Activated gamma-delta T cell treated with anti-CD3 and anti-CD28 coated beads, Interleukin-2, amount 50 U/mL, for 16 hours (primary cell): ENCODE data around the gene PANK3.
"Not testable (repeated sequence)": the region's sequence is repeated elsewhere in the genome, so short reads cannot be mapped to it uniquely, and the experiment has no call there.

ENCODE experiments used
- DNase-seq: peaks from one replicate; pipeline ENCODE4 v3.0.0-alpha.2; 2020; ENCODE audit warnings: low read depth

The PANK3 gene

DNA sequence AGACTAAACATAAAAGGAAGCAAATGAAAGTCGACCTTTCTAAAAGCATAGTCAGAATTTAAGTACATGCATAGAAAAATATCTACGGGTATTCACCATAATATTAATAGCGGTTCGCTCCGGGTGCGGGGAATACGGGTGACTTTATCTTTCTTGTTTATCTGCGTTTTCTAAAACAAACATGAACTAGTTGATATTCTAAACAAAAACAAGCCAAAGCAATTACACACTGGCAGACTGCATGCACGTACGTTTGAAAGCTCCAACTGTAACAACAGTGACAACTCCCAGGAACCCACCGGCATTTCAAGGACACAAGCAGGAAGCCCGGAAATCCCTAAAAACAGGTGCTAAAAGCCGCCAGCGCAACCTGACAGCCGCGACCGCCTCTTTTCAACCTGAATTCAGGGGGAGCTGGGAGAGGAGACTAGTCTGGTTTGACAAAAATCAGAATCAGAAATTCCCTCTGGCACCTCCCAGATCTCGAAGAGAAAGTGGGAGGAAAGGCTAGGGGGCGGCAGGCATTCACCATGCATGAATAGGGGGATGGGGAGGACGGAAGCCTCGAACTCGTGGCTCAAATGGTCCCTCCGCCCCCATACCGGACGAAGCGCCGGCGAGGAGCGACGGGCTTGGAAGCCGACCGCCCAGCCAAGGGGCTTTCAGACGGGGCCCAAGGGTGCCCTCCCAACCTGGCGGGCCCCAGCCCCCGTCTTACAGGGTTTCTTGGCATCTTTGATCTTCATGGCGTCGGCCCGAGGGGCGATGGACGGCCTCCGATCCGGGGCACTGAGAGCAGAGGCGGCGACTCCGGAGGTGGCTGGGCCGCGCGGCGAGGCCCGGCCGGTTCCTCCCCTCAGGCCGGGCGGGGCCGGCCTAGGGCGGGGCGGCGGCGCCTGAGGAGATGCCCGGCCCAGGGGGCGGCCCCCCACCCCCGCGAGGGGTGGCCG is at the start of gene PANK3:
Gene PANK3 (minus strand): TSS at position 831 of the 950 bp plus-strand sequence. CDS start 85 bp downstream, at position 746.
- no peak for DNase-seq

DNA sequence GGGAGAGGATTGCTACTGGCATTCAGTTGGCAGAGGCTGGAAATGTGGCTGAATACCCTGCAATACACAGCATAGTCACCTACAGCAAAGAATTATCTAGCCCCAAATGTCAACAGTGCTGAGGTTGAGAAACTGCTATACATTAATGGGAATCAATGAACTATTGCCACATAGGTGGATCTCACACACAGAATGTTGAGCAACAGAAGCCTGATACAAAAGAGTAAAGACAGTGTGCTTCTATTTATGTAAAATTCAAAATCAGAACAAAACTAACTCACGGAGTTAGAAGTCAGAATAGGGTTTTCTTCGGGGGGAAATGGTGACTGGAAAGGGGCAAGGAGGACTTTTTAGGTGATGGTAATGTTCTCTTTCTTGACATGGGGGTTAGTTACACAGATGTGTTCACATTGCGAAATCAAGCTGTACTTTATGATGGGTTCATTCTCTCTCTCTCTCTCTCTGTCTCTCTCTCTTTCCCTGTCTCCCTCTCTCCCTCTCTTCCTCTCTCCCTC is 45.7 kb upstream of the PANK3 start:
- no peak for DNase-seq

DNA sequence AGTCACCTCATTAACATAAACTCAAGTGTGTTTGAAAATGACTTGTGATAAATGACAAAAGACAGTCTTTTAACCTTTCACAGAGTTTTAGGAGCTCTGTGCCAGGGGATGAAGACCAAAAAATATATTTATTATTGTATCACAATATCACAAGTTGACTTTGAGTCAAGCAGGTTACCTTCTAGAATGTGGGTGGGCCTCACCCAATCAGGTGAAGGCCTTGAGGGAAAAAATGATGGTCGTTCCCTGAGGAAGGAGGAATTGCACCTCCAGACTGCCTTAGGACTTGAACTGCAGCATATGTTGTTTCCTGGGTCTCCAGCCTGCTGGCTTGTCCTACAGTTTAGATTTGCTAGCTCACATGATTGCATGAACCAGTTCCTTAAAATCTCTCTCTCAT is 41.6 kb upstream of the PANK3 start:
- DNase-seq = no peak

DNA sequence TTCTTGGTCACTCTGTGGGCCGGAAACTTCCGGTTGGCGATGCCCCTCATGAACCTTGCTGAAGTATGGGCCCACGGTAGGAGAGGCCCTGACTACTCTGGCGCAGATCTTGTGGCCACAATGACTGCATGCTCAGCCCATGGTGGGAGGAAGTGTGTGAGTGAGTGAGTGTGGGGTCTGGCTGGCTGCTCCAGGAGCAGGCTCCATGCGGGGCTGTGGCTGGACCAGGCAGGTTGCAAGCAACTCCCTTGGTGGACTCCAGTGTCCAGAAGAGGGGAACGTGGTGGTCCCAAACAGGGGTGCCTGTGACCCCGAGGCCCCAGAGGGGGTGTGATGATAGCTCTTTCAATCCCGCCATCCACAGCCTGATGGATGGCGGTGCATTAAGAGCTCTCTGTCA is 35.5 kb upstream of the PANK3 start:
- DNase-seq = no peak

DNA sequence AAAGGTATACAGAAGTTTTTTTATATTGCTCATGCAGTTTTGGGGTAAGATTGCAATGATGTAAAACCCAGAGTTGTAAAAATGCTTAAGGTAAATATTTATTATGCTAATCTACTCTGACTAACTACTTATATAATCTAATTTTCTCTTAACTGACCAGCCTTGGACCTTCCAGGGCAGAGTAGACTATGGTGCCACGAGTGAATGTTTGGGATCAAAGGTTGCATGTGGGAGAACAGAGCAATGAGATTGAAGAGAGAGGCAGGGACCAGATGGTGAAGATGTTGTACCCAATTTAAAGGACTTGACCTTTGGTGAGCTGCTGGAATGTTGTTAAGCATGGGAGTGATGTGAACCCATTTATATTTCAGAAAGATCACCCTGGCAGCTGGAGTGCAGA is 34.8 kb upstream of the PANK3 start:
- no peak for DNase-seq

DNA sequence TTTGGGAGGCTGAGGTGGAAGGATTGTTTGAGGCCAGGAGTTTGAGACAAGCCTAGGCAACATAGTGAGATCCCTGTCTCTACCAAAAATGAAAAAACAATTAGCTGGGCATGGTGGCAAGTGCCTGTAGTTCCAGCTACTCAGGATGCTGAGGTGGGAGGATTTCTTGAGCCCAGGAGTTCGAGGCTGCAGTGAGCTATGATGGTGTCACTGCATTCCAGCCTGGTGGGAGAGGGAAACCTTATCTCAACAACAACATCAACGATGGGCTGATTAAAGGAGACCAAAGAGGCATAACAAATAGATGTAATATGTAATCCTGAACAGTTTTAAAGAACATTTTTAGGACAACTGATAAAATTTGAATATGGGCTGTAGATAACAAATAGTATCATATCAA is 34.2 kb upstream of the PANK3 start:
- DNase-seq = no peak

DNA sequence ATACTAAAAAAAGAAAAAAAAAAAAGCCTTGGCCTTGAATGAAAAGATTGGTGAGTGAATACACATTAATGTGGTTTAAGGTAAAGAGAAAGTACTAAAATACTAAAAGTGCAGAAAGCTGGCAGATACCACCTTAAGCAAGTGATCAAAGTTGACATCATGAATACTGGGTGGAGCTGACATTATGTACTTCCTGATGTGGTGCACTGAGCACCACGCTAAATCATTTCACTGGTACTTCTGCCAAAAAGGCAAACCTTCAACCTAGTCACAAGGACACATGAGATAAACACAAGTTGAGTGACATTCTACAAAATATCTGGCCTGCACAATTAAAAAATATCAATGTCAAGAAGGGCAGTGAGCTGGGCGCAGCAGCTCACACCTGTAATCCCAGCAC is 33.8 kb upstream of the PANK3 start:
- DNase-seq = no peak

DNA sequence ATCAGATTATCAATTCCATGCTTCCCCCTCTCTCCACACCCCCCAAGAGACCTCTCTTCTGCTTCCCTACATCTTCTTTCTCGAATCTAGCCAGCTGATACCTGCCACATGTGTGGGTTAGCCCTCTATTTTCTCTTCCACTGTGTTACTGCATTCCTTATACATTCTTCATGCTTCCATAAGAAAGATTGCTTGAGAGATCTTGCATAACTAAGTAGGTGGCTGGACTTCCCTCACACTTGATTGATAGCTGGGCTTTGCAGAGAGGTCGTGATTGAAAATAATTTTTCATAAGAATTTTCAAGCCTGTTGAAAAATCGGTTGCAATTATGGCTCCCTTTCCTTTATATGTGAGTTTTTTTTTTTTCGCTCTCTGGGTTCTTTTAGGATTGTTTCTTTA is 33.0 kb upstream of the PANK3 start:
- no peak for DNase-seq

DNA sequence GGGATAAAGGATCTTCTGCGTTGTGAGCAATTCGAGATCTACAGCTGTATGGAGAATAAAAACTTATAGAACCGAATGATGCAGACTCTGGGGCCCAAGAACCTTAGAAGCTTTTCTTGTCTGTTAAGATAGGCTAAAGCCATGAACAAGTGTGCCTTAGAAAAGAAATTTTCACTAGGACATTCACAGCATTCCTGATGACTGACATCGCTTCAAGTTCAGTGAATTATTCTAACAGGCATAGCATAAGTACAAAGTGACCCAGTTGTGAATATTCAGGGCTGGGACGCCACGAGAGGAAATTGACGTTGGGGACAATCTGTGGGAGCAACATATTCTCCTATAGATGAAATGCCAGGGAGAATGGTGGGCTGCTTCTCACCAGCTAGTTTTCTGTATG is 32.0 kb upstream of the PANK3 start:
- no peak for DNase-seq

DNA sequence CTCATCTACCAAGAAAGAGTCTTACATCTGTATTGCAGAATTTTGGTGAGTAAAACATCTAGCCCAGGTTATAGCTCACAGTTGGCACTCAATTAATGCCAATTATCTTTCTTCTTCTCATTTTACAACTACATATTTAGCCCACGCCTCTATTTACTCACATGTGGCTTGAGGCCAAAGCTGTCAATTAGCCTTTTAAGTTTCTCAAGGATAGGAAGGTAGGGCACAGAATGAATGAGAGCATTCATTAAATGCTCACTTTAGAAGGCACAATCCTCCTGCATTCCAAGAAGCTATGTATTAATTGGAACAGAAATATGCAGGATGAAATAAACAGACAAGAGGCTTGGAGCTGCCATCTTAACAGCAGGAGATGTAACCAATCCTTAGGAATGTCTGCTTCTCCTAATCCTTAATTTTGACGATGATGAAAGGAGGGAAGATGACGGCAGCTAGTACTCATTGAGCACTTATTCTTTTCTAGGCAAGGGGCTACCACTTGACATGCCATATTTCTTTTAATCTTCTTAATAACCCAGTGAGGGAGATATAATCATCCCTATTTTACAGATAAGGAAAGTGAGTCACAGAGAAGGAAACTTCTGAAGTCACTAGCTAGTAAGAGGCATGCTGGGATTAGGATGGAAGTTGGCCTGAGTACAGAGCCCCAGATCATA is 30.8 kb upstream of the PANK3 start:
- DNase-seq = no peak

DNA sequence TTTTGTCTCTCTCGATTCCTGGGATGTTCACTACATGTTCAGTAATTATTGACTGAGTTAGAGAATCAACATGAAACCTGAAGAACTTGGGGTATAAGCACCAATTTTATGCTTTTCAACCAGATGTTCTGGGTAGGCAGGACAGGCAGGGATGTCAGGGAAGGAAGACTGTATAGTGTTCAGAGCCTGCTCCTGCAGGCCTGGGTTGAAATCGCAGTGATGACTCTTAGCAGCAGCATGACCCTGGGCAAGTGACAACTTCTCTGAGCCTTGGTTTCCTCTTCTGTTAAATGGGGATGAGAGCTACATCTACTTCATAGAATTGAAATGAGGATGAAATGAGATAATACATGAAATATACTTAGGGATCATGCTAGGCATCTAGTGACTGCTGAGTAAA is 29.7 kb upstream of the PANK3 start:
- no peak for DNase-seq

DNA sequence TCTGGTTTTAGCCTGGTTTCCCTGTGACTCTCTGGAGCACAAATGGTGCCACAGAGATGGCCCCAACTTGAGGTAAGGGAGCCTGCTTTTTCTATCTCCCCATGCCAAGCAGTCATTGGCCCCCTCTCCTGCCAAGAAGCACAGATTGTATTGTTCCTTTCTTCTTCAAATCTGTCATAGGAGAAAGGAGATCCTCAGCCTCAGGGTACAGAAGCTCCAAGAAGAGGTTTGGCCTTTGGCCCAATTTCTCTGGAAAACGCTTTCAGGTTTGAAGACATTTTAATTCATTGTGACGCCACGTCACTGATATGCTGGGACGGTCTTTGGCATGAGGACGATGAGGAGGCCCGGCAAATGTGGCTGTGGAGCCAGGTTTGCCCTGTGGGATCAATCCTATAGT is 29.2 kb upstream of the PANK3 start:
- no peak for DNase-seq

DNA sequence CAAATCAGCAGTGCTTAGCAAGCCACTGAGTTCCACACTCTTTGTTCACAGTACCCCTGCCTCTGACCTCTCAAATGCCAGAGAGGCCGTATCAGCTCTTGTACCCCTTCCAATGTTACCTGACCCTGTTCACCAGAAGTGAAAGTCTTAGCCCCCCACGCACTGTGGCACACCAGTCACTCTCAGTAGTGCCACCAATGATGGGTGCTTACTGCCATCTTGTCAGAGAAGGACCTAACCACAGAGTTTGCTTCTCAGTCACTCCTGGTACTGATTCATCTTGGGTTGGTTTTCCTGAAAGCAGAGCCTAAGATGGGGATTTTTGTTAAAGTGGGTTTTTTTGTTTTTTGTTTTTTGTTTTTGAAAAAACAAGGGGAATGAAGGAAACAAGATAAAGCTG is 28.8 kb upstream of the PANK3 start:
- no peak for DNase-seq

DNA sequence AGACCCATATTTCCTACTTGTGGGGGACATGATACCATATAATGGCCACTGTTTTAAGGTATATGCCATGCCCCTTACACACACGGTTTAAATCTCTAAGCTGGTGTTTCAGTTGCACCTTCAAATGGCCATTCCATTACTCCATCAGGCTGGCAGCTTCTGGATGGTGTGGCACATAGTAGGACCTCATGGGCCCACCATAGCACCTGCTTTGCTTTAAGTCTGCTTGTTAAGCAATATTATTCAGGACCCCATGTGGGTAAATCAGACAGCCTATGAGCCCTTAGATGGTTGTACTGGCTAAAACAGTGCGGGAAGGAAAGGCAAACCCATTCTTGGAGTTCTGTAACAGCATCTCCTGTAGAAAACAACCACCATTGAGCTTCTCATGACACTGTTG is 27.4 kb upstream of the PANK3 start:
- DNase-seq = no peak

DNA sequence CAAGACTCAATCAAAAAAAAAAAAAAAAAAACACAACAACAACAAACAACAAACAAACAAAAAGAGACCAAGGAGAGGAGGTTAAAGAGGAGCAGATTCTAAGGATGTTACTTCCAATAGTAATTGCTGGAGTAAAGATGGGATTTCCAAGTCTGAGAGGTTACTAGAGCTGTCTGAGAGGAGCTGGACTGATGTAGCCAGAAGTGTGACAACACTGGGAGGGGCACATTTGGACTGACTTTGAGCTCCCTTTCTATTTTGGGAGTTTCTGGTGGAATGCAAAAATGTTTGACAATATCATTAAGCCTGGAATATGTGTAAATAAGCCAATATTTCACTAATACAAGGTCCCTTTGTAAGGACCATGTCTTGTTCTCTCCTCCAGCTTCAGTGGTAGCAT is 25.3 kb upstream of the PANK3 start:
- no peak for DNase-seq

DNA sequence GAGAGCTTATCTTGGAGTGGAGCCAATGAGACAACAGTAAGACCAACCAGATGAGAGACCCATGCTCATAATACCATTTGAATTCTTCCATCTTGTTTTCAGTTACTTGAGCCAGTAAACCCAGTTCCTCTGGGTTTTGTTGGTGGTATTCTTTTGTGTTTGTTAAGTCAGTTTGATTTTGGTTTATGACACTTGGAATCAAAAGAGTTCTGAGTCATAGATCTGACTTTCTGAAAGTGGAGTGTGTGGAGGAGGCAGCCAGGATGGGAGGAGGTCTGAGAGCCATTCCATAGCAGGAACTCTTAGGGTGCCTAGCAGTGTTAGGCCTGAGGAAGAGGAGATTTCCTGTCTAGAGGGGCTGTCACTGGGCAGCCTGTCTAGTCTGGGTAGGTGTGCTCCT is 24.6 kb upstream of the PANK3 start:
- no peak for DNase-seq

DNA sequence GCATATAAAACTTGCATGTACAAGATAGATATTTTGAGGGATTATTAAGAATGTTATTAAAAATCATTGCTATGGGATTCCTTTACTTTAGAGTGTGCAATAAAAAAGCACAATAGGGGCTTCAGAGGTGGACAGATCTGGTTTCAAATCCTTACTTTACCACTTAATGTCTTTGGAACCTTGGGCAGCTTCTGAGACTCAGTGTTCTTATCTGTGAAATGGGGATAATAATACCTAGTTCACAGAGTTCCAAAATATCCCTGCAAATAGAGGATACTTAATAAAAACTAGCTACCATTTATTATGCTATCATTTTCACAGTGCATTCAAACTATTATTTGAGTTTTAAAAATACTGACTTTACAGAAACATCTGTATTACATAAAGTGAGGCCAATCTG is 23.3 kb upstream of the PANK3 start:
- no peak for DNase-seq

DNA sequence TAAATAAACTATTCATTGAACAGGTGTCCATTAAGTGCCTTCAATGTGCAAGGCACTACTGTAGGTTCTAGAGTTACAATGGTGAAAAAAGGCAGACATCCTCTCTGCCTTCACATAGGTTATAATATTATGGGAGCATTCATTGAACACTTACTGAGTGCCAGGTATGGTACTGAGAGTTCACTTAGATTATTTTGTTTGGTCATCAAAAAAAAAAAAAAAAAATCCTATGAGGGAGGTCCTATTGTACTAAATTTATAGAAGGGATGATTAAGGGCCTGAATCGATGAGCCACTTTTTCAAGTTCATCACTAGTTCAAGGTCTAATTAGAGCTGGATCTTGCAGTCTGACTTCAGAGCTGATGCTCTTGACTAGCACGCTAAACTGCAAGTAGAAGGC is 22.8 kb upstream of the PANK3 start:
- no peak for DNase-seq

DNA sequence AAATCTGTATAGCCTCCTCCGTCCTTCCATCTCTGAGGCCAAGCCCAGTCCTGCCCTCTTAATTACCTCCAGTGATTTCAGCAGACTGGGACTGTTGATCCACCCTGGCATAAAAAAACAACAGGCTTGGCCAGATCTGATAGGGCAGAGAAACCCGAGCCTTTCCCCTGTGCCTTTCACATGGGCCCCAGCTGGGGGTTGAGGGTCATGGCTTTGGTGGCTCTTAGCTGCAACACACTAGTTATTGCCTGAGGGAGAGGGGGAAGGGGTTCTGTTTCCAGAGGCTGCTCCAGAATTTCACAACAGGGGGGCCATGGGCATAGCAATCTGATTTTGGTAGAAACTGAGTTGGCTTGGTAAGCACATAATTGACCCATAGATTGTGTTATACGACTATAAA is 21.2 kb upstream of the PANK3 start:
- no peak for DNase-seq

DNA sequence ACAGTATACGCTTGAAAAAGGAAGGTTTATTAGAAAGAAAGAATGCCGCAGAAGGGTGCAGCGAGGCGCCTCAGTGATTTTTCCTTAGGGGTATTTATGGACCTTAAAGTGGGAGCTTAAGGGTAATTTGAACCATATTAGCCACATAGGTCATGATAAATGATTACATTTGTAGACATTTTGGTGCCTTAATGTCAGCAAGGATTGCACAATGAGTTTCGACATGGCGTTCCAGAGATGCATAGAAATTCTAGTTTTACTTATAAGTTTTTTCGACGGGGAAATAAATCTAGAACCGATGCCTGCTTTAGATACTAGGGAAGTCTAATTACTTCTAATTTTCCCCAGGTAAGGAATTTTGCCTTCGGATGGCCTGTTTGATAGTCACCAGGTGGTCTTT is 20.7 kb upstream of the PANK3 start:
- DNase-seq = no peak

DNA sequence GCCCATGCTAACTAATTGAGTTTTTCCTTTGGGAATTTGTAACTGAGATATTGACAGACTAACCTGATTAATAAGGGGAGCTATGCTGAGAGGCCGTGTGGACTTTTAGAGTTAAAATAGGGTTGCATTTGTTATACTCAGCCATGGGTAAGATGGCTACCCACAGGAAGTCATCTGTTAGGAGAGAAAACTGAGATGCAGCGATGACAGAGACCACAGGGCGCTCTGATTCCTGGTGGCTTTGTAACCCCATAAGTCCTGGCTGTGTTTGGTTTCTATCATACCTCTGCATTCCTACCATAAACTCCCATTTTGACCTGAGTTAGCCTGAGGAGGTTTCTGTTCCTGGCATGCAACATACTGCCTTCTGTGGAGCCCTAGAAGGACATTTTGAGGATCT is 19.5 kb upstream of the PANK3 start:
- DNase-seq = no peak

DNA sequence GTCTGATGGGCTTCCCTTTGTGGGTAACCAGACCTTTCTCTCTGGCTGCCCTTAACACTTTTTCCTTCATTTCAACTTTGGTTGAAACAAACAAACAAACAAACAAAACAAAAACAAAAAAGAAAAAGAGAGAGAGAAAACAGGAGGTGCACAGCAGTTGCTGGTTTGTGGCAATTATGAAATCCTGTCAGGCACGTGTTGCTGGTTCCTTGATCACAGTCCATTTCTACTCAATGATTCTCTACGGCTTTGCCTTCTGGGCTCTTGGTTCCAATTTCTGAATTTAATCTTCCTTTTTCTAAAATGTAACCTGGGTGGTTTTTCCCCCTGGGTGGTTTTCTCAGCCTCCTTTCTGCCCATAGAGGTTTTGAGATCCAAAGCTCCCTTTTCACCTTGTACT is 17.8 kb upstream of the PANK3 start:
- no peak for DNase-seq

DNA sequence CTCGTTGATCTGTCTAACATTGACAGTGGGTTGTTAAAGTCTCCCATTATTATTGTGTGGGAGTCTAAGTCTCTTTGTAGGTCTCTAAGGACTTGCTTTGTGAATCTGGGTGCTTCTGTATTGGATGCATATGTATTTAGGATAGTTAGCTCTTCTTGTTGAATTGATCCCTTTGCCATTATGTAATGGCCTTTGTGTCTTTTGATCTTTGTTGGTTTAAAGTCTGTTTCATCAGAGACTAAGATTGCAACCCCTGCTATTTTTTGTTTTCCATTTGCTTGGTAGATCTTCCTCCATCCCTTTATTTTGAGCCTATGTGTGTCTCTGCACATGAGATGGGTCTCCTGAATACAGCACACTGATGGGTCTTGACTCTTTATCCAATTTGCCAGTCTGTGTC is 17.0 kb upstream of the PANK3 start:
- not testable (repeated sequence) for DNase-seq

DNA sequence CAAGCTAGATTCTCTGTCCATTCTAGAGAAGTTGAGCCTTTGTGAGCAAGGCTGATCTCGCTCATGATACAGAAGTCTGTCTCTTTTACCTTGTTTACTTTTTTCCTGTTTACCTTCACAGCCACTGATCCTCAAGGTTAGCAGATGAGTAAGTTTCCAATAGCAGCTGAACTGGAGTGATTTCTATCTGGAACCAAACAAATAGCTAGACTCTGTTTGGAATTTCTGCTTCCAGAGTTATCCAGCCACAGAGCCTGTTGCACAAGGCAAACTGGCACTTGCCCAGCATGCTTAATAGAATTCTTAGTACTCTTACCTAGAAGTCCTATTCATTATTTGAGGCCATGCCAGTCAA is 12.8 kb upstream of the PANK3 start:
- no peak for DNase-seq
